Effector memory CD4-positive, alpha-beta T cell (primary cell): Measurements from ENCODE around the gene OR1L6.

Experiments
- DNase-seq, 3 donors: peaks; one replicate each; pipeline ENCODE4 v3.0.0-alpha.2; 2020
- H3K27ac ChIP-seq: 2 replicates; pipeline ENCODE4 v1.7.0; 2013; ENCODE audit warnings: mild to moderate bottlenecking, low read length, moderate library complexity; ENCODE audit not compliant: insufficient read depth, poor library complexity, severe bottlenecking
- H3K27me3 ChIP-seq: replicated peaks from 2 replicates; pipeline ENCODE4 v1.7.0; 2013; ENCODE audit warnings: mild to moderate bottlenecking, low read length; ENCODE audit not compliant: insufficient read depth, control insufficient read depth, poor library complexity, severe bottlenecking
- H3K36me3 ChIP-seq: 2 replicates; pipeline ENCODE4 v1.7.0; 2013; ENCODE audit warnings: mild to moderate bottlenecking, low read length, moderate library complexity; ENCODE audit not compliant: control insufficient read depth, insufficient read depth
- H3K4me1 ChIP-seq: 2 replicates; pipeline ENCODE4 v1.7.0; 2013; ENCODE audit warnings: low read length, mild to moderate bottlenecking; ENCODE audit not compliant: control insufficient read depth, insufficient read depth, poor library complexity, severe bottlenecking
- H3K4me3 ChIP-seq: 2 replicates; pipeline ENCODE4 v1.7.0; 2013; ENCODE audit warnings: low read length, low read depth, mild to moderate bottlenecking; ENCODE audit not compliant: insufficient read depth, poor library complexity, severe bottlenecking
- H3K9me3 ChIP-seq: 2 replicates; pipeline ENCODE4 v1.7.0; 2013; ENCODE audit warnings: mild to moderate bottlenecking, low read length, moderate library complexity; ENCODE audit not compliant: control insufficient read depth
- total RNA-seq, 3 donors: gene quantifications; one replicate each; lab custom pipeline; 2026; lab: John Stamatoyannopoulos, UW

Gene OR1L6
- total RNA-seq: 0 reads per million in 3 donors

- H3K27ac ChIP-seq: no peak within 1 kb of the TSS
- H3K27me3 ChIP-seq: no peaks in the 10 kb centered on the region
- no peak within 1 kb of the TSS for H3K4me3 ChIP-seq
- DNase-seq: no peak
- no peaks in the 10 kb centered on the region for H3K9me3 ChIP-seq
- no peaks in the 10 kb centered on the region for H3K4me1 ChIP-seq
- no peaks in the 10 kb centered on the region for H3K36me3 ChIP-seq
Observed at GRCh38 chr9:122742003-122742402, at the start of gene OR1L6. OR1L6 (plus strand) TSS chr9:122742303; CDS start chr9:122749848, 7,545 bp downstream.

DNA sequence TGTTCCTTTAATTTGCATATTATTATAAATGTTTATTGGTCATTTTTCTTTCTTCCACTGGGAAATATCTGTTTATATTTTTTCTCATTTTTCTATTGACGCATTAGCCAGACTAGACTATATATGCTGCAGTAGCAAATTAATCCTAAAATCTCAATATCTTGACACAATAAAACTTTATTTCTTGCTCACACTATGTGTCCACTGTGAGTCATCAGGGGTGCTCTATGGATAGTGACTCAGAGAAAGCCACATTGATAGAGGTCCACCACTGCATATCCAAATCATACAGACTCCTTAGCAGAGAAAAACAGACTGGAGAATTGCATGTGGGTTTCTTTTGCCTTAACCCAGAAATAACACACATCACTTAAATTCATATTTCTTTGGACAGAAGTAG is 46.4 kb upstream of the OR1L6 start:
- Histone ChIP-seq H3K27me3 (no peaks in the 10 kb centered on the region), H3K4me3 (no peak overlapping the region), H3K27ac (no peak overlapping the region), H3K9me3 (no peaks in the 10 kb centered on the region), H3K36me3 (no peaks in the 10 kb centered on the region), H3K4me1 (no peaks in the 10 kb centered on the region)
- DNase-seq: no peak

GRCh38 chr9:122718038-122718437 is 24.1 kb upstream of the OR1L6 start:
- H3K9me3 ChIP-seq: peaks cover 3% of the 10 kb centered on the region
- no peaks in the 10 kb centered on the region for H3K4me1 ChIP-seq
- H3K27ac ChIP-seq: no peak overlapping the region
- H3K36me3 ChIP-seq: no peaks in the 10 kb centered on the region
- H3K4me3 ChIP-seq: no peak overlapping the region
- DNase-seq: no peak
- H3K27me3 ChIP-seq: no peaks in the 10 kb centered on the region

DNA sequence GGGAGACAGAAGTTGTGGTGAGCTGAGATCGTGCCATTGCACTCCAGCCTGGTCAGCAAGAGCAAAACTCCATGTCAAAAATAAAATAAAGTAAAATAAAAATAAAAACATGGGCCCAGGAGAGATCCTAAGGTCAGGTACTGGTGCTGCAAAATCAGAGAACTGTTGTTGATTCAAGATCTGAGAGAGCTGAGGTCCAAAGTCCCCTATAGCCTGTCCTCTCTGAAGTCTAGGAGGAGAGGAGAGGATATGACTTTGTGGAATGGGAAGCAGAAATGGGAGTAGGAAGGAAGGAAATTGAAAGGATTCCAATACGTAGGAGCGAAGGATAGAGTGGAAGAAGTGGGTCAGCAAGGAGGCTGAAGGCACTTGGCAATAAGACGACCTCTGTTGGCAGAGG is 22.9 kb upstream of the OR1L6 start:
- H3K27me3 ChIP-seq: no peaks in the 10 kb centered on the region
- H3K36me3 ChIP-seq: no peaks in the 10 kb centered on the region
- H3K9me3 ChIP-seq: peaks cover 3% of the 10 kb centered on the region
- H3K27ac ChIP-seq: no peak overlapping the region
- H3K4me1 ChIP-seq: no peaks in the 10 kb centered on the region
- H3K4me3 ChIP-seq: no peak overlapping the region
- no peak for DNase-seq

DNA sequence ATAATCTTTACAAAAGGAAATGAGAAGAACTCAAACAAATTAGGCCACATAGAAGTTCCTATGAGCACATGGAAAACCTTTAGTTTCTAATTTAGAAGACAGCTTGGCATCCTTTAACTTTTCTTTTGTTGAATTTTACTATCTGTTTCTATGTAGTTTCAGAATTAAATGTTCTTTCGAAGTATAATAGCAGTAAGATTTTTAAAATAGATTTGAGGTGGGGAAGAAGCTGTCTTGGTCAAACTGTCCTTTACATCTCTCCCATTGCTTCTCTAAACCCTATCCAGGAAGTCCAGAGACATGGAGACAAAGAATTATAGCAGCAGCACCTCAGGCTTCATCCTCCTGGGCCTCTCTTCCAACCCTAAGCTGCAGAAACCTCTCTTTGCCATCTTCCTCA is 18.4 kb upstream of the OR1L6 start, which contains the start of gene OR1L4:
OR1L4 (plus strand) TSS at position 301 of the 400 bp plus-strand sequence; CDS start at position 301, 0 bp downstream.
- H3K27ac ChIP-seq: no peak within 1 kb of the TSS
- H3K36me3 ChIP-seq: no peaks in the 10 kb centered on the region
- no peaks in the 10 kb centered on the region for H3K27me3 ChIP-seq
- H3K9me3 ChIP-seq: peaks cover 21% of the 10 kb centered on the region
- no peaks in the 10 kb centered on the region for H3K4me1 ChIP-seq
- no peak within 1 kb of the TSS for H3K4me3 ChIP-seq
- DNase-seq: no peak

DNA sequence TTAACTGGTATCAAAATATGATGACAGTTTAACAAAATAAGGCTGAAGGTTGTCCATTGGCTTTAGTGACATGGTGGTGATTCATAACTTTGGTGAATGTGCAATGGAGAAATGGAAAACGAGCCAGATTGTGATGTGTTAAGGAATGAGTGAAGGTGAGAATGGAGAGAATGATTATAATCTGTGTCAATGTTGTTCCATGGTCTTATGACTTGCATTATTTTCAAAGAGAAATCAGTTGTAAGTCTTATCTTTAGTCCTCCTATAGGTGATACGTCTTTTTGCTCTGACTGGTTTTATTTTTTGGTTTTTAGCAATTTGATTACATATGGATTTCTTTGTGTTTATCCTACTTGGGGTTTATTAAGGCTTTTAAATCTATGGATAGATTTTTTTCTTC is 12.7 kb downstream of the OR1L6 start:
- Histone ChIP-seq H3K4me1 (no peaks in the 10 kb centered on the region), H3K27me3 (no peaks in the 10 kb centered on the region), H3K27ac (no peak overlapping the region), H3K4me3 (no peak overlapping the region), H3K36me3 (no peaks in the 10 kb centered on the region), H3K9me3 (no peaks in the 10 kb centered on the region)
- DNase-seq: no peak

- H3K27ac ChIP-seq: no peak overlapping the region
- no peaks in the 10 kb centered on the region for H3K27me3 ChIP-seq
- no peaks in the 10 kb centered on the region for H3K36me3 ChIP-seq
- H3K4me3 ChIP-seq: no peak overlapping the region
- no peaks in the 10 kb centered on the region for H3K9me3 ChIP-seq
- DNase-seq: no peak
- H3K4me1 ChIP-seq: no peaks in the 10 kb centered on the region
Observed at GRCh38 chr9:122767817-122768216, 25.7 kb downstream of the OR1L6 start.

DNA sequence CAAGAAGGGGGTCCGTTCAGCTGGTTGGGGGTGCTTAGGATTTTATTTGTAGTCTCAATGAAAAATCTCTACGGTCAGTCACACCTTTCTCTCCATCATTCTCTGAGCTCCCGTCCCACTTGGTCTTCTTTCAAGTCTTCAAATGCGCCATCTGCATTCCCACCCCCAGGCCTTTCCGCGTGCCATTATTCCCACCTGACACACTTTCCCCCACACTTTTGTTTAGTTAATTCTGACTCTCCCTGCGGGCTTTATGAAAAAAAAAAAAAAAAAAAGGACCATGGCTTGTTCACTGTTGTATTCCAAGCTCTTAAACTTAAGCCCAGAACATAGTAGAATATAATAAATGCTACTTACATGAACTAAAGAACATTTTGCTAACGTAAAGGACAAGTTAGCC is 34.9 kb downstream of the OR1L6 start:
- Histone ChIP-seq H3K4me1 (no peaks in the 10 kb centered on the region), H3K27ac (no peak overlapping the region), H3K27me3 (no peaks in the 10 kb centered on the region), H3K4me3 (no peak overlapping the region), H3K36me3 (no peaks in the 10 kb centered on the region), H3K9me3 (no peaks in the 10 kb centered on the region)
- DNase-seq: no peak

DNA sequence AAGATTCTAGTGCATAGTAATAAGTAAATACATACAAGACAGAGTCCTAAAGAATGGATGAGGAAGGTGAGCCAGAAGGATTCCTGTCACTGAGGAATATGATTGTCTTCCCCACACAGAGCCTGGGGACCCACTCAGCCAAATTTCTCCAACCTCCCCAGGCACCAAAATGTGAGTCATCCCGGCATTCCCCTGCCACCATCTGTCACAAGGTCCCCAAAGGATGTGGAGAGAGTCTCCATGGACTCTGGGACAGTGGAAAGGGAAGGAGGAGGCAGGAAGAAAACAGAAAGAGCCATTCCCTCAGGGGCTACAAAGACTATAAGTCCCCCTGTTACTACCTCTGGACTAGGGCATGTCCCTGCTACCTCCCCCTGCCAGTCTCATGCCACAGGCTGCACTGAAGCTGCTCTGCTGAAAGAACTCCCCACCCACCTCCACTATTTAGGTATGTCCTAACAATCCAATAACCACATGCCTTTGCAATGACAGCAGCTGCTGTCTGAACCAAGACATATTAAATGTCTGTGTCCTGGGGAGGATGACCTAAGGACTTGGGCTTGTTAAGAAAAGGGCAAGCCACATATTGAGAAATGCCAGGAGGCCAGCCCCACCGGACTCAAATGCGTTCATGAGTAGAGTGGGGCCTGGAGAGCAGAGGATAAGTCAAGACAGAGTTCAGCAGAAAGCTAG is 36.0 kb downstream of the OR1L6 start:
- Histone ChIP-seq H3K27me3 (no peaks in the 10 kb centered on the region), H3K36me3 (no peaks in the 10 kb centered on the region), H3K4me1 (no peaks in the 10 kb centered on the region), H3K9me3 (no peaks in the 10 kb centered on the region), H3K4me3 (no peak overlapping the region), H3K27ac (no peak overlapping the region)
- no peak for DNase-seq

- DNase-seq: no peak
- H3K9me3 ChIP-seq: no peaks in the 10 kb centered on the region
- H3K27me3 ChIP-seq: no peaks in the 10 kb centered on the region
- H3K36me3 ChIP-seq: no peaks in the 10 kb centered on the region
- H3K27ac ChIP-seq: no peak overlapping the region
- no peaks in the 10 kb centered on the region for H3K4me1 ChIP-seq
- no peak overlapping the region for H3K4me3 ChIP-seq
Observed at GRCh38 chr9:122779181-122779580, 37.1 kb downstream of the OR1L6 start.
